ENCODE data around the gene ITGB2.

The ITGB2 gene

GRCh38 chr21:44905728-44906090 is 15.0 kb downstream of the ITGB2 start:
- no peak for DNase-seq (ENCODE audit: low read depth)
- H3K4me3 ChIP-seq (ENCODE audit: low read depth, low read length) = no peak overlapping the region
- no peak for TF ChIP-seq CTCF (IDR thresholded peaks at IDR 0.05; ENCODE audit: control insufficient read depth, extremely low read depth, insufficient read depth)

- H3K4me3 ChIP-seq (ENCODE audit: low read depth, low read length) = no peak overlapping the region
- no peak for DNase-seq (ENCODE audit: low read depth)
- no peak for TF ChIP-seq CTCF (IDR thresholded peaks at IDR 0.05; ENCODE audit: control insufficient read depth, extremely low read depth, insufficient read depth)
Observed at GRCh38 chr21:44905016-44905727, 15.5 kb downstream of the ITGB2 start.

GRCh38 chr21:44904141-44904923 is 16.4 kb downstream of the ITGB2 start:
- no peak for TF ChIP-seq CTCF (IDR thresholded peaks at IDR 0.05; ENCODE audit: control insufficient read depth, extremely low read depth, insufficient read depth)
- no peak for DNase-seq (ENCODE audit: low read depth)
- H3K4me3 ChIP-seq (ENCODE audit: low read depth, low read length) = no peak overlapping the region

GRCh38 chr21:44903689-44904088 is 17.0 kb downstream of the ITGB2 start:
- no peak for DNase-seq (ENCODE audit: low read depth)
- TF ChIP-seq CTCF (IDR thresholded peaks at IDR 0.05; ENCODE audit: control insufficient read depth, extremely low read depth, insufficient read depth) = no peak
- no peak overlapping the region for H3K4me3 ChIP-seq (ENCODE audit: low read depth, low read length)

- no peak for TF ChIP-seq CTCF (IDR thresholded peaks at IDR 0.05; ENCODE audit: control insufficient read depth, extremely low read depth, insufficient read depth)
Observed at GRCh38 chr21:44903050-44903685, 17.5 kb downstream of the ITGB2 start.

GRCh38 chr21:44902268-44903049 is 18.2 kb downstream of the ITGB2 start:
- no peak for TF ChIP-seq CTCF (IDR thresholded peaks at IDR 0.05; ENCODE audit: control insufficient read depth, extremely low read depth, insufficient read depth)
- H3K4me3 ChIP-seq (ENCODE audit: low read depth, low read length) = no peak overlapping the region

More at GRCh38 chr21:44903050-44903685, 17.5 kb downstream of the ITGB2 start:
- no peak for DNase-seq (ENCODE audit: low read depth)
- H3K4me3 ChIP-seq (ENCODE audit: low read depth, low read length) = no peak overlapping the region

More at GRCh38 chr21:44902268-44903049, 18.2 kb downstream of the ITGB2 start:
- no peak for DNase-seq (ENCODE audit: low read depth)
